Right atrium auricular region (tissue), 2 donors: ENCODE results near the gene ATP2B2. TPM values are rescaled to one million over a fixed set of nuclear protein-coding genes. Genes with fewer than 3 reads are reported as not detected.

Experiments
- DNase-seq: peaks from one replicate; pipeline ENCODE4 v3.0.0-alpha.2; 2019; ENCODE audit warnings: low spot score
- H3K27ac ChIP-seq, 2 donors: fragments of 200-600 bp; sonication (generic); 1 replicate in 1 of 2; 2 replicates in 1 of 2; pipeline ENCODE4 v1.5.1; 2016 to 2019
- H3K27me3 ChIP-seq, 2 donors: fragments of 200-600 bp; sonication (generic); one replicate each; pipeline versions ENCODE4 v1.5.1 to v1.6.0; 2017 to 2019
- H3K36me3 ChIP-seq: fragments of 200-600 bp; sonication (generic); one replicate; pipeline ENCODE4 v1.5.1; 2016
- H3K4me1 ChIP-seq, 2 donors: fragments of 200-600 bp; sonication (generic); one replicate each; pipeline versions ENCODE4 v1.5.1 to v1.6.0; 2017 to 2019
- H3K4me3 ChIP-seq, 2 donors: fragments of 200-600 bp; sonication (generic); 1 replicate in 1 of 2; 2 replicates in 1 of 2; pipeline ENCODE4 v1.5.1; 2017 to 2019; ENCODE audit warnings: mild to moderate bottlenecking in 1 of 2, moderate library complexity in 1 of 2
- H3K9me3 ChIP-seq, 2 donors: fragments of 200-600 bp; sonication (generic); one replicate each; pipeline ENCODE4 v1.5.1; 2019
- total RNA-seq, 2 donors: library from RNA; depleted of rRNA; stranded (reverse); fragments of >200 nt; gene quantifications; one replicate each; pipeline ENCODE4 v1.1.0, GENCODE V29; 2016
- TF ChIP-seq, protein P1 (sequence below), 2 donors: fragments of 200-600 bp; sonication (generic); IDR thresholded peaks; one replicate each; pipeline ENCODE4 v1.5.1; 2019; ENCODE audit warnings: antibody characterized with exemption in 2 of 2

Gene ATP2B2
- total RNA-seq, 2 donors from 2014 or later, result 0.12 to 0.15 TPM

DNA sequence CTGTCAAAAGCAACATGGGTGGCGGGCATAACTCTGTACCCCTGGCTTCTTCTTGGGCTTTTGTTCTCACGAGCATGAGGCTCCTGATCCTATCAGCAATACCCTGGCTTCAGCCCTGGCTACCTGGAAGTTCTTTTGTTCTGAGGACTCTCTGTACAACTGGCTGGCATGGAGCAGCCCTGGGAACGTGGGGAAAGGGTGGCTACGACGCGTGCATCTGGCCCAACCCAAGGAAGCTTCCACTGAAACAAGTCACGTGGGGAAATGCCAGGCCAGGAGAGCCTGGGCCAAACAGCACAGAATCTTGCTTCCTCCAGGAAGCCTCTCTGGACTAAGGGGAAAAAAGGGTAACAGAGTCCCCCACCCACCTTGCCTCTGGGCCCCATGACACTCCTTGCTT lies 22.7 kb upstream of the ATP2B2 start:
- DNase-seq, result no peak
- H3K9me3 ChIP-seq, result no peaks in the 10 kb centered on the region
- H3K36me3 ChIP-seq, result no peaks in the 10 kb centered on the region

DNA sequence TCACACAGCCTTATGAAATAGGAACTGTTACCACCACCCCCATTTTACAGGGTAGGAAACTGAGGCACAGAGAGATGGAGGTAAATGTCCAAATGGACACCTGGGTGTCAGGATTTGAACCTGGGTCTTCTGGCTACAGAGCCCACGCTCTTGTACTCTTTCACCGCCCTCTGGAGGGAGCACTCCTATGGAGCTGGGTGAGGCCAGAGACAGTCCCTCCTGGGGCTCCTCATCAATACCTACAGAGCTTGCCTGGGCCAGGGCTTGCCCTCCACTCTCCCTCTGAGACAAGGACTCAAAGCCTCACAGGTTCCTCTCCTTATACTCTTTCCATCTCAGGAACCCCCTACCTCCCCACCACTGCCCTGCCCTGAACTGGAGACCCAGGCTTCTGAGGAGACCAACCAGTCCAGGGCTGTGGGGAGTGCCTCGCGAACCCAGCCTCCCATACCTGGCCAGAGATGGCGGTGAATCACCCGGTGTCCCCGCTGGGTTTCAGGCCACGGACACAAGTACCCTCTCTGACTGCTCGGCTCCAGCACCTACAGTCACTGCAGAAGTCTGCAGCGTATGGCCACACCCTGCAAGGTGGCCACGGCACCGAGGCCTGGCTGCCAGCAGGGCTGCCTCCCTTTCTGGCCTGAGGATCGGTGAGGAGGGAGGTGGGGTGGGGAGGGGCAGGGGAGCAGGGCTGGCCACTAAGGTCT lies 22.1 kb upstream of the ATP2B2 start:
- Histone ChIP-seq H3K4me1 (no peaks in the 10 kb centered on the region), H3K27me3 (no peaks in the 10 kb centered on the region), H3K27ac (no peak overlapping the region), H3K9me3 (no peaks in the 10 kb centered on the region), H3K36me3 (no peaks in the 10 kb centered on the region), H3K4me3 (no peak overlapping the region)
- DNase-seq, result peak; percentile 51
- TF ChIP-seq, protein P1, sequence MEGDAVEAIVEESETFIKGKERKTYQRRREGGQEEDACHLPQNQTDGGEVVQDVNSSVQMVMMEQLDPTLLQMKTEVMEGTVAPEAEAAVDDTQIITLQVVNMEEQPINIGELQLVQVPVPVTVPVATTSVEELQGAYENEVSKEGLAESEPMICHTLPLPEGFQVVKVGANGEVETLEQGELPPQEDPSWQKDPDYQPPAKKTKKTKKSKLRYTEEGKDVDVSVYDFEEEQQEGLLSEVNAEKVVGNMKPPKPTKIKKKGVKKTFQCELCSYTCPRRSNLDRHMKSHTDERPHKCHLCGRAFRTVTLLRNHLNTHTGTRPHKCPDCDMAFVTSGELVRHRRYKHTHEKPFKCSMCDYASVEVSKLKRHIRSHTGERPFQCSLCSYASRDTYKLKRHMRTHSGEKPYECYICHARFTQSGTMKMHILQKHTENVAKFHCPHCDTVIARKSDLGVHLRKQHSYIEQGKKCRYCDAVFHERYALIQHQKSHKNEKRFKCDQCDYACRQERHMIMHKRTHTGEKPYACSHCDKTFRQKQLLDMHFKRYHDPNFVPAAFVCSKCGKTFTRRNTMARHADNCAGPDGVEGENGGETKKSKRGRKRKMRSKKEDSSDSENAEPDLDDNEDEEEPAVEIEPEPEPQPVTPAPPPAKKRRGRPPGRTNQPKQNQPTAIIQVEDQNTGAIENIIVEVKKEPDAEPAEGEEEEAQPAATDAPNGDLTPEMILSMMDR (IDR thresholded peaks at IDR 0.05), result no peak

More for the DNA sequence above, 22.7 kb upstream of the ATP2B2 start:
- Histone ChIP-seq H3K27ac (no peak overlapping the region), H3K4me1 (no peaks in the 10 kb centered on the region), H3K4me3 (no peak overlapping the region), H3K27me3 (no peaks in the 10 kb centered on the region)
- TF ChIP-seq, protein P1 (IDR thresholded peaks at IDR 0.05), result no peak

- Histone ChIP-seq H3K27me3 (no peaks in the 10 kb centered on the region), H3K9me3 (no peaks in the 10 kb centered on the region), H3K4me3 (no peak overlapping the region), H3K4me1 (no peaks in the 10 kb centered on the region), H3K27ac (no peak overlapping the region), H3K36me3 (no peaks in the 10 kb centered on the region)
- TF ChIP-seq, protein P1 (IDR thresholded peaks at IDR 0.05), result no peak
- no peak for DNase-seq
Observed at GRCh38 chr3:10526366-10526765, 21.0 kb upstream of the ATP2B2 start.

GRCh38 chr3:10524799-10525301 lies 19.5 kb upstream of the ATP2B2 start:
- TF ChIP-seq, protein P1 (IDR thresholded peaks at IDR 0.05), result no peak
- Histone ChIP-seq H3K27me3 (no peaks in the 10 kb centered on the region), H3K9me3 (no peaks in the 10 kb centered on the region), H3K4me3 (no peak overlapping the region), H3K36me3 (no peaks in the 10 kb centered on the region), H3K4me1 (no peaks in the 10 kb centered on the region), H3K27ac (no peak overlapping the region)
- DNase-seq, result peak; percentile 50

- DNase-seq, result no peak
- H3K4me1 ChIP-seq, result peaks cover 0 to under 1% of the 10 kb centered on the region in 2 donors
- H3K4me3 ChIP-seq, result no peak overlapping the region
- no peaks in the 10 kb centered on the region for H3K27me3 ChIP-seq
- TF ChIP-seq, protein P1 (IDR thresholded peaks at IDR 0.05), result no peak
- H3K9me3 ChIP-seq, result no peaks in the 10 kb centered on the region
- no peaks in the 10 kb centered on the region for H3K36me3 ChIP-seq
- no peak overlapping the region for H3K27ac ChIP-seq
Observed at GRCh38 chr3:10524270-10524669, 18.9 kb upstream of the ATP2B2 start.
